Natural killer cell (primary cell): ENCODE results near the gene APH1B. TPM values are rescaled to one million over a fixed set of nuclear protein-coding genes. Genes with fewer than 3 reads are reported as not detected.

ENCODE experiments used
- ATAC-seq, 3 donors: fragments of 150-1000 bp in 2 of 3; fragments of 200-7000 bp in 1 of 3; cut with Tn5 transposase; 1 replicate in 1 of 3; 2 replicates in 2 of 3; pipeline ENCODE4 v1.10.0; 2021; ENCODE audit warnings: mild to moderate bottlenecking in 2 of 3, moderate library complexity in 2 of 3
- DNase-seq, 2 donors: peaks; one replicate each; pipeline versions ENCODE4 v3.0.0 to v3.0.0-alpha.2; 2013 to 2021; ENCODE audit warnings: mixed read lengths in 1 of 2
- H3K27ac ChIP-seq: one replicate; pipeline ENCODE4 v1.5.1; 2013; ENCODE audit warnings: mild to moderate bottlenecking, low read length
- H3K27me3 ChIP-seq: one replicate; pipeline ENCODE4 v1.6.1; 2013; ENCODE audit warnings: low read length; ENCODE audit not compliant: control insufficient read depth, insufficient read depth
- H3K36me3 ChIP-seq: one replicate; pipeline ENCODE4 v1.6.1; 2013; ENCODE audit warnings: low read length; ENCODE audit not compliant: control insufficient read depth, insufficient read depth
- H3K4me1 ChIP-seq: one replicate; pipeline ENCODE4 v1.6.1; 2013; ENCODE audit warnings: low read length; ENCODE audit not compliant: control insufficient read depth, insufficient read depth
- H3K4me3 ChIP-seq: one replicate; pipeline ENCODE4 v1.5.1; 2013; ENCODE audit warnings: low read length
- H3K9me3 ChIP-seq: one replicate; pipeline ENCODE4 v1.6.1; 2013; ENCODE audit warnings: low read length; ENCODE audit not compliant: control insufficient read depth, insufficient read depth
- H3K27ac Mint-ChIP-seq, 2 donors: one replicate each; pipeline ENCODE4 v1.8.0; 2022; ENCODE audit warnings: mild to moderate bottlenecking in 2 of 2, mixed read lengths in 2 of 2, moderate library complexity in 1 of 2
- H3K27me3 Mint-ChIP-seq, 2 donors: one replicate each; pipeline ENCODE4 v1.8.0; 2022; ENCODE audit warnings: low read depth in 2 of 2, mixed read lengths in 2 of 2
- H3K36me3 Mint-ChIP-seq: one replicate; pipeline ENCODE4 v1.8.0; 2022; ENCODE audit warnings: mixed read lengths
- H3K4me1 Mint-ChIP-seq, 2 donors: one replicate each; pipeline ENCODE4 v1.8.0; 2022; ENCODE audit warnings: mixed read lengths in 2 of 2
- H3K4me3 Mint-ChIP-seq: one replicate; pipeline ENCODE4 v1.8.0; 2022; ENCODE audit warnings: mild to moderate bottlenecking, moderate library complexity, mixed read lengths
- H3K9me3 Mint-ChIP-seq, 2 donors: one replicate each; pipeline ENCODE4 v1.8.0; 2022; ENCODE audit warnings: mixed read lengths in 2 of 2
- WGBS: methylation state at CpG from one replicate; pipeline ENCODE4 v1.1.7; 2013; ENCODE audit warnings: missing lambda C conversion rate; ENCODE audit not compliant: insufficient coverage; 5-methylcytosine and 5-hydroxymethylcytosine counted together
- intact Hi-C: fragments of 100-400 bp; cut with micrococcal nuclease; formaldehyde crosslinking; loops from one replicate; pipeline ENCODE4 v1.14.2; 2022
- total RNA-seq, 4 donors: library from RNA; stranded (reverse); fragments of 120-200 nt in 1 of 4; gene quantifications; one replicate each; pipeline versions ENCODE4 v1.2.3 to v1.2.4, GENCODE V29; 2013 to 2022
- TF ChIP-seq, protein P1 (sequence below): fragments of 200-600 bp; IDR thresholded peaks from one replicate; pipeline ENCODE4 v1.8.0; 2022; ENCODE audit warnings: antibody characterized with exemption

The APH1B gene
- total RNA-seq, 3 donors from 2014 or later (not counting 1 experiment from before 2014, with no cell fraction given) = 8.6 to 12.4 (median 9.9) TPM

DNA sequence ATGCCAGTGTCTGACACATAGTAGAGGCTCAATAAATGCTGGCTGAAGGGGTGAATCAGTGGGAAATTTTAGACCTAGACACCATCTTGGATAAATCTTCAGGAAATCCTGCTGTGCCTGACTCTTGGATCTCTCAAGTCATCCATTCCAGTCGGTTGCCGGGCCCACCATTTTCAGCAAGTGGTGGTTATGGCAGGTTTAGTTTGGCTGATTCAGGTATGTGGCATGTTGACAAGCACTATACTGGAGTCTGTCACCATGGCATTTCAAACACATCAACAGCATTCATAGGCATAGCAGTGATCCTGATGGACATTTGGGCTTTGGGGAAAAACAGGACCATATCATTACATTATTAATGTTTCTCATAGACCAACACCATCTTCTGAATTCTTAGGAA is 25.7 kb upstream of the APH1B start:
- no peak for ATAC-seq
- no peaks in the 10 kb centered on the region for H3K27me3 ChIP-seq
- no peak overlapping the region for H3K4me3 ChIP-seq
- peaks cover 72% of the 10 kb centered on the region for H3K36me3 ChIP-seq
- Mint-ChIP-seq H3K27ac (peak overlapping the region; percentile 79 to 92), H3K9me3 (no peaks in the 10 kb centered on the region), H3K4me3 (no peak overlapping the region), H3K36me3 (peaks cover 8% of the 10 kb centered on the region), H3K4me1 (peaks cover 73 to 81% of the 10 kb centered on the region in 2 donors), H3K27me3 (no peaks in the 10 kb centered on the region)
- no peak overlapping the region for H3K27ac ChIP-seq
- no peak for DNase-seq
- H3K4me1 ChIP-seq = peaks cover 9% of the 10 kb centered on the region
- TF ChIP-seq, protein P1, sequence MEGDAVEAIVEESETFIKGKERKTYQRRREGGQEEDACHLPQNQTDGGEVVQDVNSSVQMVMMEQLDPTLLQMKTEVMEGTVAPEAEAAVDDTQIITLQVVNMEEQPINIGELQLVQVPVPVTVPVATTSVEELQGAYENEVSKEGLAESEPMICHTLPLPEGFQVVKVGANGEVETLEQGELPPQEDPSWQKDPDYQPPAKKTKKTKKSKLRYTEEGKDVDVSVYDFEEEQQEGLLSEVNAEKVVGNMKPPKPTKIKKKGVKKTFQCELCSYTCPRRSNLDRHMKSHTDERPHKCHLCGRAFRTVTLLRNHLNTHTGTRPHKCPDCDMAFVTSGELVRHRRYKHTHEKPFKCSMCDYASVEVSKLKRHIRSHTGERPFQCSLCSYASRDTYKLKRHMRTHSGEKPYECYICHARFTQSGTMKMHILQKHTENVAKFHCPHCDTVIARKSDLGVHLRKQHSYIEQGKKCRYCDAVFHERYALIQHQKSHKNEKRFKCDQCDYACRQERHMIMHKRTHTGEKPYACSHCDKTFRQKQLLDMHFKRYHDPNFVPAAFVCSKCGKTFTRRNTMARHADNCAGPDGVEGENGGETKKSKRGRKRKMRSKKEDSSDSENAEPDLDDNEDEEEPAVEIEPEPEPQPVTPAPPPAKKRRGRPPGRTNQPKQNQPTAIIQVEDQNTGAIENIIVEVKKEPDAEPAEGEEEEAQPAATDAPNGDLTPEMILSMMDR = no peak
- 100% methylated on average over 2 of the region's 2 CpGs for WGBS
- intact Hi-C loops = no loop called here
- H3K9me3 ChIP-seq = no peaks in the 10 kb centered on the region

DNA sequence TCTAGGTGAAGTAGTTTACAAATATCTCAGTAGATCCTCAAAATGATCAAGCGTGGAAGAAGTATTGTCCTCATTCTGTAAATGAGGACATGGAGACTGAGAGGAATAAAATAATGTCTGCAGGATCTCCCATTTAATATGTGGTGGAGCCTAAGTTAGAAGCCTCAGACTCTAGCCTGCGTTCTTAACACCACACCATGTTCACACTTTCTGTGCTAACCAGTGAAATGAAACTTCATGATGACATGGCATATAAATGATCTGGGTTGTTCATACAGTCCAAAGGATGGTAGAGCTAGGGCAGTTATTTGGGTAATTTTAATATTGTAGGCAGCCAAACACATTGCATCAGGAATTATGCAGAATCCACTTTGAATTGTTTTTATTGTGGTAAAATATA is 25.1 kb upstream of the APH1B start:
- H3K4me1 Mint-ChIP-seq = peaks cover 67 to 75% of the 10 kb centered on the region in 2 donors

DNA sequence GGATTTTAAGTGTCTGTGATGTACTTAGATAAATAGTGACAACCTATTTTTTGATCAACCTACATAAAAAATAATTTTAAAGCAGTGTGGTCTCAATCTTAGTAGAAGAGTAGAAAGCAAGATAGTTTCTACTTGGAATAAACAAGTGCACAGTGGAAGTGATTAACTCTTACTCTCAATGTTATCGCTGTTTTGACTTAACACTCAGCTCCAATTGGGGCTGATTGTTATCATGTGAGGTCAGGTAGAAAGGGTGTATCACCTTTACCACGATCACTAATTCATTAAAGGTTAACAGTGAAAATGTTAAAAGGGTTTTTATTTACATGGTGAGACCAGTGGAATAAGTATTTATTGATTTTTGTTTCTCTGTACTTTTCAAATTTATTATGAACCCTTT is 22.4 kb upstream of the APH1B start:
- ATAC-seq (no peak), DNase-seq (no peak)
- H3K4me1 Mint-ChIP-seq = peaks cover 43 to 51% of the 10 kb centered on the region in 2 donors
- H3K27me3 Mint-ChIP-seq = no peaks in the 10 kb centered on the region
- WGBS = no CpG with 5 or more reads among the region's 2 CpGs
- H3K27ac Mint-ChIP-seq = peak overlapping the region; percentile 72 to 73
- Histone ChIP-seq H3K27ac (no peak overlapping the region), H3K36me3 (peaks cover 67% of the 10 kb centered on the region), H3K4me1 (no peaks in the 10 kb centered on the region), H3K4me3 (no peak overlapping the region), H3K27me3 (no peaks in the 10 kb centered on the region), H3K9me3 (no peaks in the 10 kb centered on the region)
- H3K36me3 Mint-ChIP-seq = peaks cover 6% of the 10 kb centered on the region
- TF ChIP-seq, protein P1 = no peak
- H3K9me3 Mint-ChIP-seq = no peaks in the 10 kb centered on the region
- H3K4me3 Mint-ChIP-seq = no peak overlapping the region
- intact Hi-C loops = no loop called here

More for the DNA sequence above, 25.1 kb upstream of the APH1B start:
- no peaks in the 10 kb centered on the region for H3K9me3 ChIP-seq
- H3K27me3 ChIP-seq = no peaks in the 10 kb centered on the region
- DNase-seq (no peak), ATAC-seq (peak; percentile 58 to 68 (median 61))
- Mint-ChIP-seq H3K9me3 (no peaks in the 10 kb centered on the region), H3K27ac (peak overlapping the region; percentile 79 to 92), H3K4me3 (no peak overlapping the region), H3K27me3 (no peaks in the 10 kb centered on the region), H3K36me3 (peaks cover 5% of the 10 kb centered on the region)
- intact Hi-C loops = no loop called here
- 76% methylated on average over 2 of the region's 2 CpGs for WGBS
- no peak overlapping the region for H3K27ac ChIP-seq
- H3K4me3 ChIP-seq = no peak overlapping the region
- TF ChIP-seq, protein P1 = no peak
- H3K4me1 ChIP-seq = peaks cover 6% of the 10 kb centered on the region
- H3K36me3 ChIP-seq = peaks cover 71% of the 10 kb centered on the region

DNA sequence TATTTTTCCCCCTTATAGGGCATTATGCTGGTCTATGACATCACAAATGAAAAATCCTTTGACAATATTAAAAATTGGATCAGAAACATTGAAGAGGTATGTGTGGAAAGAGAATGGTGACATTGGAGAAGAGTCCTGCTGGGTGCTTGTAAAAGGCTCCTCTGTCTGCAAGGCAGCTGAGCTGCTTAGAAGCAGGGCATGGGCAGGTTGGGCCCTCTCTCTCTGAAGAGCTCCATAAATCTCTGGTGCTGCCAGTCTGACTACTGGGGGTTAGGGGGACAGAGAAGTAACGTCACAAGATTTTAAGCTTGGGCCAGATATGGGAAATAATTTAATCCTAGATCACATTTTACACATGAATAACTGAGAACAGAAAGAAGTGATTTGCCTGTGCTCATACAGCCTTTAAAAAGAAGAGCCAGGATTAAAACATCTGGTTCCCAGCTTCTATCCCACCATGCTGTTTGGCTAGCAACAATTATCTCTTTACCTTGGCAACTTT is 21.9 kb upstream of the APH1B start:
- no peak for ATAC-seq
- peaks cover 67% of the 10 kb centered on the region for H3K36me3 ChIP-seq
- Mint-ChIP-seq H3K27ac (peak overlapping the region; percentile 72 to 73), H3K4me3 (no peak overlapping the region), H3K36me3 (peaks cover 12% of the 10 kb centered on the region), H3K27me3 (no peaks in the 10 kb centered on the region), H3K4me1 (peaks cover 38 to 46% of the 10 kb centered on the region in 2 donors), H3K9me3 (no peaks in the 10 kb centered on the region)
- TF ChIP-seq, protein P1 = no peak
- no peak for DNase-seq
- H3K4me3 ChIP-seq = no peak overlapping the region
- intact Hi-C loops = no loop called here
- H3K27ac ChIP-seq = no peak overlapping the region
- H3K27me3 ChIP-seq = no peaks in the 10 kb centered on the region
- H3K9me3 ChIP-seq = no peaks in the 10 kb centered on the region
- no peaks in the 10 kb centered on the region for H3K4me1 ChIP-seq
- WGBS = 100% methylated on average over 1 of the region's 1 CpG
